Fibroblast of the aortic adventitia (primary cell): ENCODE measurements around the gene POU2F1. TPM values are rescaled to one million over a fixed set of nuclear protein-coding genes. Genes with fewer than 3 reads are reported as not detected.
A peak's percentile ranks its signal among the peaks of the same experiment; 100 is the strongest.
"Not testable (repeated sequence)": the region's sequence is repeated elsewhere in the genome, so short reads cannot be mapped to it uniquely, and the experiment has no call there.

Experiments
- DNase-seq: peaks from one replicate; pipeline ENCODE4 v3.0.0-alpha.2; 2010; ENCODE audit warnings: low read depth
- H3K4me3 ChIP-seq: 2 replicates; pipeline ENCODE4 v1.5.1; 2011; ENCODE audit warnings: low read depth, mild to moderate bottlenecking, control low read depth, low read length, moderate library complexity
- total RNA-seq: library from RNA; depleted of rRNA; stranded (reverse); fragments of >200 nt; gene quantifications from 2 replicates; pipeline ENCODE4 v1.2.3, GENCODE V29; 2012; ENCODE audit warnings: low replicate concordance
- TF ChIP-seq, protein P1 (sequence below): IDR thresholded peaks from 2 replicates; pipeline ENCODE4 v1.5.1; 2011; ENCODE audit warnings: mild to moderate bottlenecking, low read length, control low read depth, inconsistent platforms; ENCODE audit not compliant: insufficient read depth

The POU2F1 gene
- total RNA-seq, 1 donor, result 10.7 TPM

DNA sequence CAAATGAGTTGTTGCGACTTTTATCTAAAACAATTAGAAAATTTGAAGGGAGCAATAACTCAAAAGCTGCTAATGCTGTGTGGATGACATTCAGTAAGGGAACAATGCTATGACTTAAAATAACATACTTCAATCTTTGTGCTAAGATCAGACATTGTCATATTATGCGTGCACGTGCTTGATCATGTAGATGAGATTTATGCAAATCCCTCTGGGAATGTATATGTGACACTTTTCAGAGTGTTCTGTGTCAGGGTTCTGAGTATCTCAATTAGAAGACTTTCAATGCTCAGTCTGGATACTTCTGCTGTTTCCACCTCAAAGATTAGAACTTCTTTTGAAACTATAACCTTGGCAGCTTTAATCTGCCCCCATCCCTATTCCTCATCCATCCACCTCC is 18.6 kb upstream of the POU2F1 start:
- DNase-seq, result no peak
- no peak overlapping the region for H3K4me3 ChIP-seq
- TF ChIP-seq, protein P1, sequence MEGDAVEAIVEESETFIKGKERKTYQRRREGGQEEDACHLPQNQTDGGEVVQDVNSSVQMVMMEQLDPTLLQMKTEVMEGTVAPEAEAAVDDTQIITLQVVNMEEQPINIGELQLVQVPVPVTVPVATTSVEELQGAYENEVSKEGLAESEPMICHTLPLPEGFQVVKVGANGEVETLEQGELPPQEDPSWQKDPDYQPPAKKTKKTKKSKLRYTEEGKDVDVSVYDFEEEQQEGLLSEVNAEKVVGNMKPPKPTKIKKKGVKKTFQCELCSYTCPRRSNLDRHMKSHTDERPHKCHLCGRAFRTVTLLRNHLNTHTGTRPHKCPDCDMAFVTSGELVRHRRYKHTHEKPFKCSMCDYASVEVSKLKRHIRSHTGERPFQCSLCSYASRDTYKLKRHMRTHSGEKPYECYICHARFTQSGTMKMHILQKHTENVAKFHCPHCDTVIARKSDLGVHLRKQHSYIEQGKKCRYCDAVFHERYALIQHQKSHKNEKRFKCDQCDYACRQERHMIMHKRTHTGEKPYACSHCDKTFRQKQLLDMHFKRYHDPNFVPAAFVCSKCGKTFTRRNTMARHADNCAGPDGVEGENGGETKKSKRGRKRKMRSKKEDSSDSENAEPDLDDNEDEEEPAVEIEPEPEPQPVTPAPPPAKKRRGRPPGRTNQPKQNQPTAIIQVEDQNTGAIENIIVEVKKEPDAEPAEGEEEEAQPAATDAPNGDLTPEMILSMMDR, result no peak

DNA sequence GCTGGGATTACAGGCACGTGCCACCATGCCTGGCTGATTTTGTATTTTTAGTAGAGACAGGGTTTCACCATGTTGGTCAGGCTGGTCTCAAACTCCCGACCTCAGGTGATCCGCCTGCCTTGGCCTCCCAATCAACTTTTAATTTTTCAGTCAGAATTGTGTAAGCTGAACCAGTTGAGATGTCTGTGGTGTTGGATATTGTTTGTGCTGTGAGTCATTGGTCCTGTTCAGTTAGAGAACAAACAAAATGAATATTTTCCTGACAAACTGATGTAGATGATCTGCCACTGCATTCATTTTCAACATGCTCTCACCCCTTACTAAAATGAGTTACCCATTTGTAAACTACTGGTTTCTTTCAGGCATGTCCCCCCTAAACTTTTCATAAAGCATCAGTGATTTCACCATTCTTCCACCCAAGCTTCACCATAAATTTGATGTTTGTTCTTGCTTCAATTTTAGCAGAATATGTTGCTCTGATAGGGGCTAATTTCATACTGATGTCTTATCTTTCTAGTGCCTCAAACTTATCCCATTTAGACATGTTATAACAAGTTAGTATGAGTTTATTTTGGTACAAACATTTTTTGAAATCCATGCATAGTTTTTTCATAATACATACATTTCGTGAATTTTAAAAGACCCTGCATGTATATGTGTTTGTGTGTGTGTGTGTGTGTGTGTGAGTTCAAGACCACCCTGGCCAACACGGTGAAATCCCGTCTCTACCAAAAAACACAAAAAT is 15.2 kb upstream of the POU2F1 start:
- DNase-seq, H3K4me3 ChIP-seq: not testable (repeated sequence)

DNA sequence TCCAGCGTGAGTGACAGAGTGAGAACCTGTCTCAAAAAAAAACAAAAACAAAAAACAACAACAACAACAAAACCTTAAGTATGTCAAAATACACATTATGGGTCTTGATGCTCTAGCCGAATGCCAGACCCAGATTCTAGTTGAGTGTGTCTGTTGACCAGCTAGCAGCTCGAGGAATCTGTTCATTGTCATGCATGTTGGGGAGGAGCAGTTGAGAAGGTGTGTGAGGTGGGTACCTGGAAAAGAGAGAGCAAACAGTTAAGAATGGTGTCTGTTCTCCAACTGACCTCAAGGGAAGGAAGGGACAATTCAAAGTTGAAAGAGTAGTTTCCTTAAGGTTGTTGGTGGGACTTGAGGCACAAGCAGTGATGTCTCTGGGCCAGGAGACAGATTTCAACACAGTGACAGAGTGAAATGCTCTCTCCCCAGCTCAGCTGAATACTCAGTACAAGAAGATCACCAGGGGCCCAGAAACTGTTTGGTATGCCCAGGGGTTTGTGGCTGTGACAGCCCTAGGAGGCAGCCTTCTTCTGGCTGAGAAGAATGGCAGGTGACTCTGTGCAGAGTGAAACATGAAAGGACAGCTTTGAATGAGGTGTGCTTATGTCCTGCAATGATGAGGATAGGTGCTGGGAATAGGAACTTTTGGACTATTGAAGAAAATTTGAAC is 14.4 kb upstream of the POU2F1 start:
- no peak overlapping the region for H3K4me3 ChIP-seq
- no peak for DNase-seq
- TF ChIP-seq, protein P1, result no peak

DNA sequence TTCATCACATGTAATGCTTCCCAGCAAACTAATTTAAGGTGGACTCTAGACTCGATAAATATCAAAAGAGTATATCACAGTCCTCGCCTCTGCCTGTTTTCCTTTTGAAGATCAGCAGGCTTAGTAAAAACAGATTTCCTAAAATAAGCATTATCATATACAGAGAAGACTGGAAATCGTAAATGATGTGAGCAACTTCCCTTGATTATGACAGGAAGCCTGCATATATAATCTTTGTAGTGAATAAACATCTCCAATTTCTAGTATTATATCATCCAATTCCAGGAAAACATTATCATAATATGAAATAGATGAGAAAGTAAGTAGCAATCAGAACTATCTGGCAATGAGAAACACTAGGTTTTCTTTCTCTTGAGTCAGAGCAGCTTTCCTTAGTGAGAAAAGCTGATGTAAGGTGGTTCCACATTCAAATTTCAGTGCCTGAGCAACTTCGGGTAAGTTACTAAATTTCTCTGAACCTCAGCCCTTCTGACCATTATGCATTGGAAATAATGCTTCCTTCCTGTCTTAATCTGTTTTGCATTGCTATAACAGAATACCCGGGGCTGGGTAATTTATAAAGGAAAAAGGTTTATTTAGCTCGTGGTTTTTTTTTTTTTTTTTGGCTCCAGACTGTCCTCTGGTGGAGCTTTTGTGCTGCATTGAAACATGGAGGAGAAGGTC is 12.6 kb upstream of the POU2F1 start:
- no peak overlapping the region for H3K4me3 ChIP-seq
- TF ChIP-seq, protein P1, result peak; percentile 32
- DNase-seq, result no peak

DNA sequence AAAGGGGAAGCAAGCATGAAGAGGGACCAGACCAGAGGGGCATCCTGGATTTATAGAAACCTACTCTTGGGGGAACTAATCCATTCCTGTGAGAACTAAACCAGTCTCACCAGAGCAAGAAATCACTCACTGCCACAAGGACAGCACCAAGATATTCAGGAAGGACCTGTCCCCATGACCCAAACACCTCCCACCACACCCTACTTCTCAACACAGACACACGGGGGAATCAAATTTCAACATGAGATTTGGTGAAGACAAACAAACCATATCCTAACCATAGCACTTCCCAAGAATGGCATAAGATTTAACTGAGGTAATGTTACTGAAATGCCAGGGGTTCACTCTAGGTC is 12.1 kb upstream of the POU2F1 start:
- H3K4me3 ChIP-seq, result no peak overlapping the region
- DNase-seq, result no peak
- TF ChIP-seq, protein P1, result no peak

DNA sequence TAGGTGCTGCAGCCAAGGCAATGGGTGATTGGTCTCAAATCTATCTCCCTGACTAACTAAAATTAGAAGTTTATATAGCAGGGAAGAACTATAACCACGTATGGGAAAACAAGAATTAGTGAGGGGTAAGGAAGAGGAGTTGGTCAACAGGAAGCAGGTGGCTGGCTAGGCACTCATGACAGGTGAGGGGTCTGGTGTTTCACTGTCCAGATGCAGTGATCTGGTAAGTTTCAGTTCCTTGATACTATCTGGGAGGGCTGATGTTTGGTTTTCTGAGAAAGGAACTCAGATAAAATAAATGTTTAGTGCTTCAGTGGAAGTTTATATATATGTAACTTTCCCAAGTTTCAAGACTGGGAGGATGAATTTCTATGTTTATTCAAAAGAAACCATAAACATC is 11.6 kb upstream of the POU2F1 start:
- DNase-seq, result no peak
- TF ChIP-seq, protein P1, result no peak
- no peak overlapping the region for H3K4me3 ChIP-seq

DNA sequence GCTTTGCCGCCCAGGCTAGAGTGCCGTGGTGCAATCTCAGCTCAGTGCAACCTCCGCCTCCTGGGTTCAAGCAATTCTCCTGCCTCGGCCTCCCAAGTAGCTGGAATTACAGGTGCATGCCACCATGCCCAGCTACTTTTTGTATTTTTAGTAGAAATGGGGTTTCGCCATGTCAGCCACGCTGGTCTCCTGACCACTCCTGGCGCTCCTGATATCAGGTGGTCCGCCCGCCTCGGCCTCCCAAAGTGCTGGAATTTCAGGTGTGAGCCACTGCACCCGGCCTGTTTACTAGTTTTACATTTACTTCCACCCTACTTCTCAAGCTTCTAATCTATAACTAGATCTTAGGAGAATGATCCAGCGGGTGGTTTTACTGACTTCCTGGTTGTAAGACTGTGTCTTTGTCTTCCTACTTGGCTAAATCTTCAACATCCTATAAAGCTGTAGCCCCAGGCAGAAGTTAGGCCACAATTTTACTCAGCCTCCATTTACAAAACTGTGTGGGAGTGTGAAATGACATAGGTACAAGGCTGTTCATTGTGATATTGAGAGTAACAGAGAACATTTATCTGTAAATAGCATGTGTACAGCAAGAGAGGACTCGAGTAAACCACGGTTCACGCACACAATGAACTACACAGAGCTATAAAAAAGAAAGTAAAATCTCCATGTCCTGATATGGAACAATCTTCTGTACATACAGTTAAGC is 9.6 kb upstream of the POU2F1 start:
- H3K4me3 ChIP-seq, result no peak overlapping the region
- TF ChIP-seq, protein P1, result no peak
- no peak for DNase-seq
